ENCODE measurements around the gene MTMR12.
"Not testable (repeated sequence)": the region's sequence is repeated elsewhere in the genome, so short reads cannot be mapped to it uniquely, and the experiment has no call there.

MTMR12 gene

GRCh38 chr5:32297181-32298058, 15.3 kb downstream of the MTMR12 start:
- peak; percentile 23 for DNase-seq

GRCh38 chr5:32295966-32296772, 16.6 kb downstream of the MTMR12 start:
- peak; percentile 17 for DNase-seq

- no peak for DNase-seq
Measured at GRCh38 chr5:32291591-32291990, 21.1 kb downstream of the MTMR12 start.

- no peak for DNase-seq
Measured at GRCh38 chr5:32290922-32291321, 21.8 kb downstream of the MTMR12 start.

GRCh38 chr5:32290501-32290900, 22.2 kb downstream of the MTMR12 start:
- not testable (repeated sequence) for DNase-seq

- not testable (repeated sequence) for DNase-seq
Measured at GRCh38 chr5:32289986-32290385, 22.8 kb downstream of the MTMR12 start.

GRCh38 chr5:32288135-32288534, 24.6 kb downstream of the MTMR12 start:
- not testable (repeated sequence) for DNase-seq

GRCh38 chr5:32287525-32287924, 25.2 kb downstream of the MTMR12 start:
- not testable (repeated sequence) for DNase-seq

GRCh38 chr5:32285510-32286138, 27.1 kb downstream of the MTMR12 start:
- no peak for DNase-seq

- no peak for DNase-seq
Measured at GRCh38 chr5:32283539-32284377, 29.0 kb downstream of the MTMR12 start.

GRCh38 chr5:32283061-32283460, 29.7 kb downstream of the MTMR12 start:
- no peak for DNase-seq

GRCh38 chr5:32282633-32283032, 30.1 kb downstream of the MTMR12 start:
- no peak for DNase-seq

- not testable (repeated sequence) for DNase-seq
Measured at GRCh38 chr5:32281378-32282133, 31.2 kb downstream of the MTMR12 start.

GRCh38 chr5:32280656-32281081, 32.1 kb downstream of the MTMR12 start:
- no peak for DNase-seq

GRCh38 chr5:32279786-32280185, 33.0 kb downstream of the MTMR12 start:
- no peak for DNase-seq

GRCh38 chr5:32279223-32279622, 33.5 kb downstream of the MTMR12 start:
- no peak for DNase-seq

- DNase-seq, result no peak
Measured at GRCh38 chr5:32278406-32278805, 34.3 kb downstream of the MTMR12 start.

- no peak for DNase-seq
Measured at GRCh38 chr5:32277798-32278197, 34.9 kb downstream of the MTMR12 start.

GRCh38 chr5:32276173-32276853, 36.4 kb downstream of the MTMR12 start:
- DNase-seq, result no peak

GRCh38 chr5:32275396-32275741, 37.4 kb downstream of the MTMR12 start:
- no peak for DNase-seq

Measured in fibroblast of skin of scalp (primary cell).